Activated CD8-positive, alpha-beta memory T cell treated with anti-CD3 and anti-CD28 coated beads, Interleukin-2, amount 50 U/mL, for 48 hours (primary cell): ENCODE results near the gene LSM7.
"Not testable (repeated sequence)": the region's sequence is repeated elsewhere in the genome, so short reads cannot be mapped to it uniquely, and the experiment has no call there.

Experiments
- DNase-seq: peaks from one replicate; pipeline ENCODE4 v3.0.0-alpha.2; 2020

LSM7 gene

GRCh38 chr19:2291185-2291751, 37.1 kb downstream of the LSM7 start:
- no peak for DNase-seq

- DNase-seq: no peak
Observed at GRCh38 chr19:2290441-2291184, 37.8 kb downstream of the LSM7 start.

GRCh38 chr19:2289714-2290435, 38.5 kb downstream of the LSM7 start:
- peak; percentile 75 for DNase-seq

- no peak for DNase-seq
Observed at GRCh38 chr19:2288818-2289713, 39.3 kb downstream of the LSM7 start.

DNA sequence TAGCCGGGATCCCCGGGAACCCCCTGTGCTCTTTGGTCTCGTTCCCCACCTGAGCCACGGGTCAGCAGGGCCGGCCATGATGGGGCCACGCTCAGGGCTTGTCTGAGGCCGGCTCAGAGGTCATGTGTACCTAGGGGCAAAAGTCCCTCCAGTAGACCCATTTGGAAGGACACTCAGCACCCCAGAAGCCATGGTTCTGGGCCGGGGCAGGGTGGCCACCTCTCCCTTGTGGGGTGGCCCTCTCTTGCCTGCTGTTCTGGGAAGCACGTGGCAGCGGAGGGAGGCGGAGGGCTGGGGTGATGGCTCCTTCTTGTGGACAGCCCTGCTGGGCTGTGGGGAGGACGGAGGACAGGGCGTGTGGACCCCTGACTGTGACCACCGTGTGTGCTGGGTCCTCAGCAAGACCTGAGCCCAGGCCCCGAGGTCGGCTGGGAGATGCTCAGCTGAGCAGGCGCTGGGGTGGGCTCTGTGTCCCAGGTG, 40.0 kb downstream of the LSM7 start:
- DNase-seq: no peak

DNA sequence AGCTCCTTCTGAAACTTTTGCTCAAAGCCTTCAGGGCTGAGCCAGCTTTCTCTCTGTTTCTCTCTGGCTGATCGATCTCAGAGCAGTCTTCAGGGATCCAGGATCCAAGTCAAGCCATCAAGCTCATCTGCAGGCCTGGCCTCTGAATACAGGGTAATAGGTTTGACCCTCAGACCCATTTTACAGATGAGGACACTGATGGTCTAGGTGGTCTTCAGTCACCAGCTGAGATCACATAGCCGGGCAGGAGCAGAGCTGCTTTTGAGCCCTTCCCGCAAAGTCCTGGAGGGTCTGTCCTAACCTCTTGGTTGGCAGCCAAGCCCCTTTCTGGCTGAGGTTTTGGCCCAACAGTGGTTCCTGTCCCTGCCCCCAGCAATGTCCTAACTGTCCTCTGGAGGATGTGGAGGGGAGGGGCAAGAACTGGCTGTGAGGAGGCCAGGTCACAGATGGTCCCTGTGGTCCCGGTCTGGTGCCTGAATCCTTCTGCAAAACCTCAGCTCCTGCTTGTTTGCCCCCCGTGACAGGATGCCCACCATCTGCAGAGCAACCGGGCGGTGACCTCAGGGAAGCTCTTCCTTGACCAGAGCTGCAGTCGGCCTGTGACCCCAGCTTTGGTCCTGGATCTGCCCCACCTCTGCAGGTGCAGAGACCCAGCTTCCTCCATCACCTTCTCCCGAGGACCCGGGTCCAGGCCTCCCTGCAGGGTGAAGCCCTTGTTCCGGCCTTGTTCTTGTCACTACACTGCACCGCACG, 40.6 kb downstream of the LSM7 start:
- DNase-seq: no peak

- DNase-seq: no peak
Observed at GRCh38 chr19:2286402-2287140, 41.8 kb downstream of the LSM7 start.

GRCh38 chr19:2283835-2284507, 44.4 kb downstream of the LSM7 start:
- DNase-seq: no peak

DNA sequence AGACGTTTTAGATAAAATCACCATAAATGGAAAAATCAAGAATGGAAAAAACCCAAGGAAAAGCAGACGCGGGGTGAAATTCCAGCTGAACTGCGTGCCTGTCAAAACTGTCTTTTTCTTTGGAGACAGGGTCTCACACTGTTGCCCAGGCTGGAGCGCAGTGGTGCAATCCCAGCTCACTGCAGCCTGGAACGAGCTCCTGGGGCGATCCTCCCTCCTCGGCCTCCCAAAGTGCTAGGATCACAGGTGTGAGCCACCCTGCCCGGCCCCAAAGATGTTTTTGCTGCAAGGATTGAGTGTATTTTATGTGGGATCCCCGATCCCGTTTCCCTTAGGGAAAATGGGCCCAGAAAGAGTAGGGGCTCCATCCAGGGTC, 45.5 kb downstream of the LSM7 start:
- no peak for DNase-seq

GRCh38 chr19:2282062-2282861, 46.1 kb downstream of the LSM7 start, which contains the start of gene PEAK3:
Gene PEAK3, minus strand, starts transcription at chr19:2282175. Its CDS starts 1,244 bp downstream, at chr19:2280931.
- DNase-seq: peak; percentile 64

- DNase-seq: not testable (repeated sequence)
Observed at GRCh38 chr19:2281265-2282061, 46.9 kb downstream of the LSM7 start.

DNA sequence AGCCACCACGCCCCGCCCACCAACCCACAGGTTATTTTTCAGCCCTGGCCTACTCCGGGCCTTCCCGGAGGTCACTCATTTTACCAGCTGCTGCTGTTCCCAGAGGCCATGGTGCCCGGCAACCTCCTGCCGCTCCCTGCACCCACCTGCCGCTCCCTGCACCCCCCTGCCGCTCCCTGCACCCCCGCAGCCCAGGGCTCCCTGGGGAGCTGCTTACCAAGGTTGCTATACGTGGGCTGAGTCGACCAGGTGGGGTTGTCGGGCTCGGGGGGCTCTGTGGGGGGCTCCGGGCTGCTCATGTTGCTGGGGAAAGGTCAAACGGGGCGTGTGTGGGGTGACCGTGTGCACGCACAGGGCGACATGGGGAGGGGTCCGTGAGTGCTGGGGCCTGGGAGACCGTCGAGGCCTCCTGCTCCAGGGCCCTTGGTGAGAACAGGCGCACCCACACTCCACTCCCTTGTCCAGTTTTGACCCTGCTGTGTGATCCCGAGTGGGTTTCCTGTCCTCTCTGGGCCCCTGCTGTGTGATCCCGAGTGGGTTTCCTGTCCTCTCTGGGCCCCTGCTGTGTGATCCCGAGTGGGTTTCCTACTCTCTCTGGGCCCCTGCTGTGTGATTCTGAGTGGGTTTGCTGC, 47.6 kb downstream of the LSM7 start:
- no peak for DNase-seq

- no peak for DNase-seq
Observed at GRCh38 chr19:2278459-2279158, 49.8 kb downstream of the LSM7 start.

DNA sequence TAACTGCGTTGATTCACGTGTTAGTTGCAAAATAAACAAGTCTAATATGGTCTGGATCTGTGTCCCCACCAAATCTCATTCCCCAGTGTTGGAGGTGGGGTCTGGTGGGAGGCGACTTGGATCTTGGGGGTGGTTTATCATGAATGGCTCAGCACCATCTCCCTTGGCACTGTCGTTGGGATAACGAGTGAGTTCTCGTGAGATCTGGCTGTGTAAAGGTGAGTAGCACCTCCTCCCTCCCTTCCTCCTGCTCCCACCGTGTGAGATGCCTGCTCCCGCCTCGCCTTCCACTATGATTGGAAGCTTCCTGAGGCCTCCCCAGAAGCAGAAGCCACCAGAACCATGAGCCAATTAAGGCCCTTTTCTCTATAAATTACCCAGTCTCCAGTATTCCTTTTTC, 51.2 kb downstream of the LSM7 start:
- no peak for DNase-seq

DNA sequence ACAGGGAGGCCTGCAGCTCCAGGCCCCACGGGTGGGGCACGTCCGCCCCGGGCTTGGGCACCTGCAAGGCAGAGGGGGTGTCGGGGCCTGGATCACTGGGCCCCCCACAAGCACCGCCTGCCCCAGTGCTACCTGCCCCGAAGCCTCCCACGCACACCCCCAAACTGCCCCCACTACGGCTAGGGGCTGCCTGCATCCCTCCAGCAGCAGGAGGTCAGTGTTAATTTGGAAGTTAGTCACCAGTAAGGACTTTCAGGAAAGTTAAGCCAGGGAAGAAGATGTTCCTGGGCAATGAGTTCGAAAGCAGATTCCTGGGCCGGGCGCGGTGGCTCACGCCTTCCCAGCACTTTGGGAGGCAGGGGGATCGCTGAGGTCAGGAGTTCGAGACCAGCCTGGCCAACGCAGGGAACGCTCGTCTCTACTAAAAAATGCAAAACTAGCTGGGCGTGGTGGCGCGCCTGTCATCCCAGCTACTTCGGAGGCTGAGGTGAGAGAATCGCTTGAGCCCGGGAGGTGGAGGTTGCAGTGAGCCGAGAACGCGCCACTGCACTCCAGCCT, 51.9 kb downstream of the LSM7 start:
- no peak for DNase-seq

DNA sequence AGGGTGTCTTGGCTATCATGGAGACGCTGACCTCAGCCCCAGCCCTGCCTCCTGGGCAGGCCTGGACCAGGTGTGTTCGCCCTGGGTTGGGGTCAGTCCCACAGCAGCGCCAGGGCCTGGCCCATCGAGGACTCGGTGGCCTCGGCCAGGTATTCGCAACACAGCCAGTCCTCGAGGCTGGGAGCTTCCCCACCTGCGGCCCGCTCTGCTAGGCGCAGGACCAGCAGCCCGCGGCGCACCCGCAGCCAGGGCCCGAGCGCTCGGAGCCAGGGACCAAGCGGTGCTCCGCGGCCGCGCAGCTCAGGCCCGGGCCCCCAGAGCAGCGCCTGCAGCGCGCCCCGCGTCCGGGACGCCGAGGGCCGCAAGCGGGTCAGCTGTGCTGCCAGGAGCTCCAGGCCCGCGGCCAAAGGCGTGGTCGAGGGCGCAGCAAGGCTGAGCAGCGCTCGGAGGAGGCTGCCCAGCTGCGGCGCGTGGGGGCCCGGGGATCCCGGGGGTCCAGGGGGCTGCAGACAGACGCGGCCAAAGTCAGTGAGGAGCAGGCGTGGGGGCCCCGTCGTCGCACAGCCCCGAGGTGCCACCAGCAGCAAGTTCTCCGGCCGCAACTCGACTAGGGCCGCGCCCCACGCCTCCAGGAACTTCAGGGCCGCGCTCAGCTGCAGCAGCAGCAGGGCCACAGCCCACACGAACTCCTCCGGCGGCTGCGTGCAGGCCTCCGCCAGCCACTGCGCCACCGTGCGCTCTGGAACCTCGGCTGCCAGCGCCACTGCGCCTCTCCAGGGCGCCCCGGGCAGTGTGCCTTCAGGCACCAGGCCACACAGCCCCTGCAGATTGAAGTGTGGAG, 52.6 kb downstream of the LSM7 start:
- DNase-seq: no peak
